HCT116 (cell line): Measurements from ENCODE around the gene MAN2A2. TPM values are rescaled to one million over a fixed set of nuclear protein-coding genes. Genes with fewer than 3 reads are reported as not detected.

Experiments used
- ATAC-seq: fragments of 200-7000 bp; cut with Tn5 transposase; 2 replicates; pipeline ENCODE4 v1.9.1; 2020; ENCODE audit warnings: mild to moderate bottlenecking, moderate library complexity
- BruUV-seq: library from RNA; stranded (reverse); fragments of 400-500 nt; replicated peaks from 2 replicates; lab custom pipeline; 2021; lab: Mats Ljungman, UMichigan
- CTCF ChIA-PET: fragments of 300-600 bp; sonication (Branson Sonifier 250); formaldehyde crosslinking; loops from one replicate; lab custom pipeline; 2021; ENCODE audit warnings: antibody characterized with exemption; lab: Charles Lee
- POLR2A ChIA-PET: fragments of 300-600, 350-600 bp; sonication (Branson Sonifier 250); formaldehyde crosslinking; loops from one replicate; lab custom pipeline; 2021; ENCODE audit warnings: antibody characterized with exemption; lab: Charles Lee
- RAD21 ChIA-PET, 2 experiments: fragments of 300-600 bp; sonication (Branson Sonifier 250); formaldehyde crosslinking; loops; one replicate each; lab custom pipeline; 2023; ENCODE audit warnings: low total read pairs in 2 of 2; ENCODE audit not compliant: uncharacterized antibody in 2 of 2, unreplicated experiment in 2 of 2, low non-redundant PET in 1 of 2; lab: Charles Lee
- DNase-seq: peaks from one replicate; pipeline ENCODE4 v3.0.0-alpha.2; 2010; ENCODE audit warnings: low read depth, low spot score
- H2AFZ ChIP-seq: fragments of 200-600 bp; shearing (Covaris generic), sonication (generic); 2 replicates; pipeline ENCODE4 v1.6.1; 2017; ENCODE audit warnings: low read depth, mixed run types, mixed read lengths, antibody characterized with exemption, low read length; ENCODE audit not compliant: poor library complexity, severe bottlenecking
- H3K27ac ChIP-seq: 2 replicates; pipeline ENCODE4 v1.5.1; 2012; ENCODE audit warnings: low read depth, low read length
- H3K27me3 ChIP-seq: fragments of 200-600 bp; sonication (generic); 2 replicates; pipeline ENCODE4 v1.6.1; 2016; ENCODE audit warnings: mixed run types, low read length, mixed read lengths; ENCODE audit not compliant: insufficient read depth
- H3K36me3 ChIP-seq, 2 experiments: fragments of 200-500 bp in 1 of 2; fragments of 200-600 bp in 1 of 2; sonication (Bioruptor generic) in 1 of 2; sonication (generic) in 1 of 2; 2 replicates each; pipeline versions ENCODE4 v1.5.1 to v1.6.1; 2014 to 2016; ENCODE audit warnings: low read length in 2 of 2, inconsistent platforms in 1 of 2, mixed read lengths in 1 of 2, mixed run types in 1 of 2; ENCODE audit not compliant: insufficient read depth in 2 of 2, control insufficient read depth in 1 of 2
- H3K4me1 ChIP-seq, 2 experiments: fragments of 200-600 bp in 1 of 2; sonication (generic) in 1 of 2; 2 replicates each; pipeline versions ENCODE4 v1.5.1 to v1.6.1; 2012 to 2017; ENCODE audit warnings: low read length in 2 of 2, inconsistent platforms in 1 of 2, mild to moderate bottlenecking in 1 of 2, mixed read lengths in 1 of 2, mixed run types in 1 of 2, moderate library complexity in 1 of 2; ENCODE audit not compliant: insufficient read depth in 2 of 2, control insufficient read depth in 1 of 2
- H3K4me2 ChIP-seq: fragments of 200-600 bp; sonication (generic); 2 replicates; pipeline ENCODE4 v1.6.1; 2017; ENCODE audit warnings: mixed run types, low read length, mixed read lengths
- H3K4me3 ChIP-seq, 2 experiments: fragments of 200-600 bp in 1 of 2; sonication (generic) in 1 of 2; replicated peaks in 1 of 2; 2 replicates each; pipeline ENCODE4 v1.5.1; 2011 to 2016; ENCODE audit warnings: low read length in 2 of 2, control low read depth in 1 of 2, low read depth in 1 of 2, mild to moderate bottlenecking in 1 of 2, mixed read lengths in 1 of 2, mixed run types in 1 of 2
- H3K79me2 ChIP-seq: fragments of 200-600 bp; sonication (generic); 2 replicates; pipeline ENCODE4 v1.6.1; 2017; ENCODE audit warnings: mild to moderate bottlenecking, mixed run types, low read length, moderate library complexity, mixed read lengths; ENCODE audit not compliant: insufficient read depth
- H3K9ac ChIP-seq: fragments of 200-600 bp; sonication (generic); 2 replicates; pipeline ENCODE4 v1.6.1; 2016; ENCODE audit warnings: low read length, mixed read lengths
- H3K9me2 ChIP-seq: fragments of 200-600 bp; sonication (generic), shearing (Covaris generic); 2 replicates; pipeline ENCODE4 v1.6.1; 2017; ENCODE audit warnings: mixed run types, mild to moderate bottlenecking, moderate library complexity; ENCODE audit not compliant: insufficient read depth
- H3K9me3 ChIP-seq, 2 experiments: fragments of 200-500 bp in 1 of 2; fragments of 200-600 bp in 1 of 2; sonication (Bioruptor generic) in 1 of 2; sonication (generic) in 1 of 2; 2 replicates each; pipeline ENCODE4 v1.6.1; 2014 to 2017; ENCODE audit warnings: low read length in 2 of 2, mixed read lengths in 2 of 2, inconsistent platforms in 1 of 2, low read depth in 1 of 2, mild to moderate bottlenecking in 1 of 2, mixed run types in 1 of 2, moderate library complexity in 1 of 2; ENCODE audit not compliant: control insufficient read depth in 1 of 2, insufficient read depth in 1 of 2
- H4K20me1 ChIP-seq: fragments of 200-600 bp; sonication (generic), shearing (Covaris generic); 2 replicates; pipeline ENCODE4 v1.6.1; 2017; ENCODE audit warnings: mixed run types, mild to moderate bottlenecking, moderate library complexity; ENCODE audit not compliant: insufficient read depth
- CEBPB ChIP-seq: IDR thresholded peaks from 2 replicates; pipeline ENCODE4 v1.6.1; 2012; ENCODE audit warnings: low read depth
- EGR1 ChIP-seq: IDR thresholded peaks from 2 replicates; pipeline ENCODE4 v1.6.1; 2012; ENCODE audit warnings: low read depth
- ELF1 ChIP-seq: IDR thresholded peaks from 2 replicates; pipeline ENCODE4 v1.6.1; 2012; ENCODE audit warnings: low read depth, borderline replicate concordance
- EZH2 ChIP-seq: fragments of 200-600 bp; sonication (generic); IDR thresholded peaks from 2 replicates; pipeline ENCODE4 v1.6.1; 2017; ENCODE audit warnings: antibody characterized with exemption, mixed run types
- EZH2phosphoT487 ChIP-seq: fragments of 200-600 bp; IDR thresholded peaks from 2 replicates; pipeline ENCODE4 v1.6.1; 2018; ENCODE audit warnings: antibody characterized with exemption, borderline replicate concordance
- FOSL1 ChIP-seq: IDR thresholded peaks from 2 replicates; pipeline ENCODE4 v1.6.1; 2012; ENCODE audit warnings: low read depth
- JUND ChIP-seq: IDR thresholded peaks from 2 replicates; pipeline ENCODE4 v1.6.1; 2012
- POLR2A ChIP-seq: IDR thresholded peaks from 2 replicates; pipeline ENCODE4 v1.7.0; 2011; ENCODE audit warnings: borderline replicate concordance; ENCODE audit not compliant: insufficient read depth, insufficient read length; ENCODE audit errors: extremely low read depth
- POLR2AphosphoS5 ChIP-seq: IDR thresholded peaks from 2 replicates; pipeline ENCODE4 v1.6.1; 2011; ENCODE audit warnings: mild to moderate bottlenecking, low read depth, low read length, moderate library complexity
- RAD21 ChIP-seq: IDR thresholded peaks from 2 replicates; pipeline ENCODE4 v1.6.1; 2012; ENCODE audit warnings: low read depth, mild to moderate bottlenecking
- SIN3A ChIP-seq: IDR thresholded peaks from 2 replicates; pipeline ENCODE4 v1.6.1; 2012; ENCODE audit warnings: low read depth
- SP1 ChIP-seq: IDR thresholded peaks from 2 replicates; pipeline ENCODE4 v1.6.1; 2012; ENCODE audit warnings: low read depth
- SRF ChIP-seq: IDR thresholded peaks from 2 replicates; pipeline ENCODE4 v1.6.1; 2012; ENCODE audit warnings: low read depth
- TCF7L2 ChIP-seq: IDR thresholded peaks from 2 replicates; pipeline ENCODE4 v1.7.0; 2011; ENCODE audit warnings: borderline replicate concordance, inconsistent platforms; ENCODE audit not compliant: insufficient read depth, insufficient read length; ENCODE audit errors: extremely low read depth
- ZFX ChIP-seq: fragments of 450-650 bp; IDR thresholded peaks from 2 replicates; pipeline ENCODE4 v1.6.1; 2017
- ZNF274 ChIP-seq: fragments of 200-500 bp; sonication (Bioruptor generic); IDR thresholded peaks from 2 replicates; pipeline ENCODE4 v1.6.1; 2014; ENCODE audit warnings: mild to moderate bottlenecking, low read depth, low read length, inconsistent platforms
- intact Hi-C: fragments of 100-400 bp; cut with micrococcal nuclease; formaldehyde crosslinking; loops from 2 replicates; pipeline ENCODE4 v1.10.0; 2022
- total RNA-seq: library from RNA; stranded (reverse); gene quantifications from one replicate; pipeline ENCODE4 v1.2.1, GENCODE V29; 2021; ENCODE audit not compliant: unreplicated experiment
- TF ChIP-seq, protein P1 (sequence below): IDR thresholded peaks from 2 replicates; pipeline ENCODE4 v1.6.1; 2012; ENCODE audit warnings: low read depth
- TF ChIP-seq, protein P2 (sequence below), 3 experiments: fragments of 200-600 bp in 1 of 3; sonication (generic) in 1 of 3; IDR thresholded peaks in 2 of 3; conservative IDR thresholded peaks in 1 of 3; 2 replicates each; pipeline ENCODE4 v1.5.1; 2012 to 2017; ENCODE audit warnings: low read depth in 2 of 3, low read length in 2 of 3, antibody characterized with exemption in 1 of 3, borderline replicate concordance in 1 of 3, control low read depth in 1 of 3, mild to moderate bottlenecking in 1 of 3, mixed read lengths in 1 of 3, mixed run types in 1 of 3, moderate library complexity in 1 of 3; ENCODE audit not compliant: insufficient read depth in 1 of 3
- TF ChIP-seq, protein P3 (sequence below): IDR thresholded peaks from 2 replicates; pipeline ENCODE4 v1.6.1; 2012
- TF ChIP-seq, protein P4 (sequence below): IDR thresholded peaks from 2 replicates; pipeline ENCODE4 v1.6.1; 2012

Gene MAN2A2
- total RNA-seq, 1 experiment from 2014 or later = 44.9 TPM

- CTCF ChIA-PET = no interaction called here
- Histone ChIP-seq H3K4me2 (no peak overlapping the region), H3K4me1 (peaks cover 20 to 51% of the 10 kb centered on the region in 2 experiments)
These were observed 40.6 kb upstream of the MAN2A2 start for GRCh38 chr15:90862487-90862886.

More at GRCh38 chr15:90862487-90862886, 40.6 kb upstream of the MAN2A2 start:
- Histone ChIP-seq H3K36me3 (no peaks in the 10 kb centered on the region), H2AFZ (no peak overlapping the region), H4K20me1 (no peaks in the 10 kb centered on the region), H3K4me3 (no peak overlapping the region), H3K27me3 (peaks cover 7% of the 10 kb centered on the region; the same call in 1 of the 2 replicates), H3K79me2 (no peaks in the 10 kb centered on the region), H3K9me3 (no peaks in the 10 kb centered on the region), H3K27ac (no peak overlapping the region), H3K9me2 (no peaks in the 10 kb centered on the region), H3K9ac (no peak overlapping the region)
- TF ChIP-seq ZFX (no peak), ELF1 (no peak), ZNF274 (no peak), EZH2phosphoT487 (no peak), SIN3A (no peak), POLR2A (no peak), RAD21 (no peak), SRF (no peak), POLR2AphosphoS5 (no peak), FOSL1 (no peak), CEBPB (no peak), EGR1 (no peak), SP1 (no peak), EZH2 (no peak), JUND (no peak), TCF7L2 (no peak)
- TF ChIP-seq, protein P1, sequence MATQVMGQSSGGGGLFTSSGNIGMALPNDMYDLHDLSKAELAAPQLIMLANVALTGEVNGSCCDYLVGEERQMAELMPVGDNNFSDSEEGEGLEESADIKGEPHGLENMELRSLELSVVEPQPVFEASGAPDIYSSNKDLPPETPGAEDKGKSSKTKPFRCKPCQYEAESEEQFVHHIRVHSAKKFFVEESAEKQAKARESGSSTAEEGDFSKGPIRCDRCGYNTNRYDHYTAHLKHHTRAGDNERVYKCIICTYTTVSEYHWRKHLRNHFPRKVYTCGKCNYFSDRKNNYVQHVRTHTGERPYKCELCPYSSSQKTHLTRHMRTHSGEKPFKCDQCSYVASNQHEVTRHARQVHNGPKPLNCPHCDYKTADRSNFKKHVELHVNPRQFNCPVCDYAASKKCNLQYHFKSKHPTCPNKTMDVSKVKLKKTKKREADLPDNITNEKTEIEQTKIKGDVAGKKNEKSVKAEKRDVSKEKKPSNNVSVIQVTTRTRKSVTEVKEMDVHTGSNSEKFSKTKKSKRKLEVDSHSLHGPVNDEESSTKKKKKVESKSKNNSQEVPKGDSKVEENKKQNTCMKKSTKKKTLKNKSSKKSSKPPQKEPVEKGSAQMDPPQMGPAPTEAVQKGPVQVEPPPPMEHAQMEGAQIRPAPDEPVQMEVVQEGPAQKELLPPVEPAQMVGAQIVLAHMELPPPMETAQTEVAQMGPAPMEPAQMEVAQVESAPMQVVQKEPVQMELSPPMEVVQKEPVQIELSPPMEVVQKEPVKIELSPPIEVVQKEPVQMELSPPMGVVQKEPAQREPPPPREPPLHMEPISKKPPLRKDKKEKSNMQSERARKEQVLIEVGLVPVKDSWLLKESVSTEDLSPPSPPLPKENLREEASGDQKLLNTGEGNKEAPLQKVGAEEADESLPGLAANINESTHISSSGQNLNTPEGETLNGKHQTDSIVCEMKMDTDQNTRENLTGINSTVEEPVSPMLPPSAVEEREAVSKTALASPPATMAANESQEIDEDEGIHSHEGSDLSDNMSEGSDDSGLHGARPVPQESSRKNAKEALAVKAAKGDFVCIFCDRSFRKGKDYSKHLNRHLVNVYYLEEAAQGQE = no peak
- TF ChIP-seq, protein P2, sequence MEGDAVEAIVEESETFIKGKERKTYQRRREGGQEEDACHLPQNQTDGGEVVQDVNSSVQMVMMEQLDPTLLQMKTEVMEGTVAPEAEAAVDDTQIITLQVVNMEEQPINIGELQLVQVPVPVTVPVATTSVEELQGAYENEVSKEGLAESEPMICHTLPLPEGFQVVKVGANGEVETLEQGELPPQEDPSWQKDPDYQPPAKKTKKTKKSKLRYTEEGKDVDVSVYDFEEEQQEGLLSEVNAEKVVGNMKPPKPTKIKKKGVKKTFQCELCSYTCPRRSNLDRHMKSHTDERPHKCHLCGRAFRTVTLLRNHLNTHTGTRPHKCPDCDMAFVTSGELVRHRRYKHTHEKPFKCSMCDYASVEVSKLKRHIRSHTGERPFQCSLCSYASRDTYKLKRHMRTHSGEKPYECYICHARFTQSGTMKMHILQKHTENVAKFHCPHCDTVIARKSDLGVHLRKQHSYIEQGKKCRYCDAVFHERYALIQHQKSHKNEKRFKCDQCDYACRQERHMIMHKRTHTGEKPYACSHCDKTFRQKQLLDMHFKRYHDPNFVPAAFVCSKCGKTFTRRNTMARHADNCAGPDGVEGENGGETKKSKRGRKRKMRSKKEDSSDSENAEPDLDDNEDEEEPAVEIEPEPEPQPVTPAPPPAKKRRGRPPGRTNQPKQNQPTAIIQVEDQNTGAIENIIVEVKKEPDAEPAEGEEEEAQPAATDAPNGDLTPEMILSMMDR (IDR thresholded peaks at IDR 0.05 in 2 of 3, conservative IDR thresholded peaks at IDR 0.05 in 1 of 3; ENCODE audit: borderline replicate concordance in 1 of 3, insufficient read depth in 1 of 3, low read depth in 2 of 3, low read length in 2 of 3) = no peak
- TF ChIP-seq, protein P3, sequence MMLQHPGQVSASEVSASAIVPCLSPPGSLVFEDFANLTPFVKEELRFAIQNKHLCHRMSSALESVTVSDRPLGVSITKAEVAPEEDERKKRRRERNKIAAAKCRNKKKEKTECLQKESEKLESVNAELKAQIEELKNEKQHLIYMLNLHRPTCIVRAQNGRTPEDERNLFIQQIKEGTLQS = no peak
- TF ChIP-seq, protein P4, sequence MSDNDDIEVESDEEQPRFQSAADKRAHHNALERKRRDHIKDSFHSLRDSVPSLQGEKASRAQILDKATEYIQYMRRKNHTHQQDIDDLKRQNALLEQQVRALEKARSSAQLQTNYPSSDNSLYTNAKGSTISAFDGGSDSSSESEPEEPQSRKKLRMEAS = no peak
- ChIA-PET POLR2A (no interaction called here), RAD21 (no interaction called here)
- intact Hi-C loops = loop anchor here (5.0 kb wide), 1 partner anchor 145 kb away; the partner anchor contains the start of gene BLM
- DNase-seq (no peak), ATAC-seq (no peak)
- BruUV-seq = no TSS peak
